ENCODE results near the gene FNDC1.

GRCh38 chr6:159196430-159196975, 27.3 kb downstream of the FNDC1 start:
- TF ChIP-seq CTCF (conservative IDR thresholded peaks at IDR 0.05; ENCODE audit: low read depth, low read length) (no peak), EZH2 (IDR thresholded peaks at IDR 0.05; ENCODE audit: low read length, unreplicated experiment) (no peak)
